Omental fat pad (tissue), 4 donors: ENCODE measurements around the gene KCNJ6. TPM values are rescaled to one million over a fixed set of nuclear protein-coding genes. Genes with fewer than 3 reads are reported as not detected.

Source experiments
- ATAC-seq: fragments of 150-250 bp; one replicate; pipeline ENCODE4 v1.9.1; 2016; ENCODE audit warnings: mild to moderate bottlenecking, moderate library complexity; ENCODE audit not compliant: low FRiP score
- DNase-seq: peaks from one replicate; pipeline ENCODE4 v3.0.0-alpha.2; 2019; ENCODE audit warnings: low spot score
- CTCF ChIP-seq, 3 donors: fragments of 450-650 bp; IDR thresholded peaks; one replicate each; pipeline ENCODE4 v1.5.1; 2016 to 2017; ENCODE audit warnings: antibody characterized with exemption in 3 of 3, mild to moderate bottlenecking in 3 of 3, moderate library complexity in 2 of 3
- total RNA-seq, 4 donors: library from RNA; depleted of rRNA; stranded (reverse); fragments of >200 nt; gene quantifications; one replicate each; pipeline ENCODE4 v1.1.0, GENCODE V29; 2016

Gene KCNJ6
- total RNA-seq, 4 donors from 2014 or later, result not detected

- TF ChIP-seq CTCF (IDR thresholded peaks at IDR 0.05), result no peak
- ATAC-seq (no peak), DNase-seq (no peak)
Measured at GRCh38 chr21:37560385-37560784, 355.9 kb downstream of the KCNJ6 start.

- TF ChIP-seq CTCF (IDR thresholded peaks at IDR 0.05), result no peak
- no peak for DNase-seq
- no peak for ATAC-seq
Measured at GRCh38 chr21:37558676-37559211, 357.5 kb downstream of the KCNJ6 start.
